A549 (cell line): ENCODE measurements around the gene ALCAM.

Source experiments
- CEBPB ChIP-seq, 2 experiments: fragments of >200 bp in 1 of 2; sonication (Bioruptor Twin) in 1 of 2; formaldehyde crosslinking in 1 of 2; IDR thresholded peaks; 2 replicates each; pipeline ENCODE4 v1.6.1; 2012 to 2016
- CHD2 ChIP-seq: fragments of 150-350 bp; IDR thresholded peaks from 2 replicates; pipeline ENCODE4 v1.6.1; 2014; ENCODE audit warnings: low read length; ENCODE audit not compliant: partially characterized antibody
- POLR2A ChIP-seq: IDR thresholded peaks from 2 replicates; pipeline ENCODE4 v1.6.1; 2012; ENCODE audit warnings: mild to moderate bottlenecking, low read length
- POLR2AphosphoS2 ChIP-seq: conservative IDR thresholded peaks from 2 replicates; pipeline ENCODE4 v1.6.1; 2012; ENCODE audit warnings: low read length, improper control_type of control experiment, inconsistent platforms
- RAD21 ChIP-seq, 2 experiments: fragments of >200 bp in 1 of 2; sonication (Bioruptor Twin) in 1 of 2; formaldehyde crosslinking in 1 of 2; IDR thresholded peaks in 1 of 2; conservative IDR thresholded peaks in 1 of 2; 2 replicates in 1 of 2; 3 replicates in 1 of 2; pipeline ENCODE4 v1.6.1; 2012 to 2018; ENCODE audit warnings: inconsistent platforms in 1 of 2
- SREBF2 ChIP-seq: fragments of 450-650 bp; IDR thresholded peaks from 2 replicates; pipeline ENCODE4 v1.6.1; 2014; ENCODE audit warnings: mild to moderate bottlenecking, moderate library complexity
- TF ChIP-seq, protein P1 (sequence below): fragments of >200 bp; sonication (Bioruptor Twin); formaldehyde crosslinking; IDR thresholded peaks from 3 replicates; pipeline ENCODE4 v1.5.1; 2016
- TF ChIP-seq, protein P2 (sequence below): fragments of >200 bp; sonication (Bioruptor Twin); formaldehyde crosslinking; IDR thresholded peaks from 3 replicates; pipeline ENCODE4 v1.6.1; 2016

DNA sequence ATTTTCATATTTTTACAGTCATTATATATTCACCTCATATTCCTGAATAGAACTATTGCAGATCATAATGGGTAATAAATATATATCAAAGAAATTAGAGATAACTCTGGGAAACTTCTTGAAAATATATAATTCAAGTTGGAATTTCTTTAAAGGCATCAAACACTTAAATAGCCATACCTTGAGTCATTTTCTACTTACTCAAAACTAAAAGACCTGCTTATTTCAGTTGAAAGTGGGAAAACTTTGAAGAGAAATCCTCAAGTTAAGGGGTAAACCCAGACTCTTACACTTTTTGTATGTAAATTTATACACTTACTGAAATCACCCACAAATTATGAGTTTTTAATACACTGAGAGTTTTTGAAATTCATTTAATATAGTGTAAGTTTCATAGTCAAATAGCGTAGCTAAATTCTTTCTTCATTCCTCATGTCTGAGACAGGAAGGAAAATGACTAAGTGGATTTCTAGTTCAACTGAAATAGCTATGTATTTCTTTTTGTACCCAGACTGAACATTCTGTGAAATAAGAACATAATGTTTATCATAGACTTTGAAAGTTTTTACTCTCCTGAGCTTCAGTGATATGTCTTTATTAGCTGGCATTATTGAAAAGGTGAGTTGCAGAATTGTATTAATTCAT is 4.6 kb upstream of the ALCAM start:
- TF ChIP-seq, protein P1, sequence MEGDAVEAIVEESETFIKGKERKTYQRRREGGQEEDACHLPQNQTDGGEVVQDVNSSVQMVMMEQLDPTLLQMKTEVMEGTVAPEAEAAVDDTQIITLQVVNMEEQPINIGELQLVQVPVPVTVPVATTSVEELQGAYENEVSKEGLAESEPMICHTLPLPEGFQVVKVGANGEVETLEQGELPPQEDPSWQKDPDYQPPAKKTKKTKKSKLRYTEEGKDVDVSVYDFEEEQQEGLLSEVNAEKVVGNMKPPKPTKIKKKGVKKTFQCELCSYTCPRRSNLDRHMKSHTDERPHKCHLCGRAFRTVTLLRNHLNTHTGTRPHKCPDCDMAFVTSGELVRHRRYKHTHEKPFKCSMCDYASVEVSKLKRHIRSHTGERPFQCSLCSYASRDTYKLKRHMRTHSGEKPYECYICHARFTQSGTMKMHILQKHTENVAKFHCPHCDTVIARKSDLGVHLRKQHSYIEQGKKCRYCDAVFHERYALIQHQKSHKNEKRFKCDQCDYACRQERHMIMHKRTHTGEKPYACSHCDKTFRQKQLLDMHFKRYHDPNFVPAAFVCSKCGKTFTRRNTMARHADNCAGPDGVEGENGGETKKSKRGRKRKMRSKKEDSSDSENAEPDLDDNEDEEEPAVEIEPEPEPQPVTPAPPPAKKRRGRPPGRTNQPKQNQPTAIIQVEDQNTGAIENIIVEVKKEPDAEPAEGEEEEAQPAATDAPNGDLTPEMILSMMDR, result no peak
- no peak for TF ChIP-seq CEBPB (IDR thresholded peaks at IDR 0.05)
- no peak for TF ChIP-seq SREBF2
- TF ChIP-seq POLR2AphosphoS2, result no peak
- TF ChIP-seq CHD2, result no peak
- TF ChIP-seq POLR2A, result no peak
- TF ChIP-seq RAD21 (conservative IDR thresholded peaks at IDR 0.05 in 1 of 2, IDR thresholded peaks at IDR 0.05 in 1 of 2), result no peak
- TF ChIP-seq, protein P2, sequence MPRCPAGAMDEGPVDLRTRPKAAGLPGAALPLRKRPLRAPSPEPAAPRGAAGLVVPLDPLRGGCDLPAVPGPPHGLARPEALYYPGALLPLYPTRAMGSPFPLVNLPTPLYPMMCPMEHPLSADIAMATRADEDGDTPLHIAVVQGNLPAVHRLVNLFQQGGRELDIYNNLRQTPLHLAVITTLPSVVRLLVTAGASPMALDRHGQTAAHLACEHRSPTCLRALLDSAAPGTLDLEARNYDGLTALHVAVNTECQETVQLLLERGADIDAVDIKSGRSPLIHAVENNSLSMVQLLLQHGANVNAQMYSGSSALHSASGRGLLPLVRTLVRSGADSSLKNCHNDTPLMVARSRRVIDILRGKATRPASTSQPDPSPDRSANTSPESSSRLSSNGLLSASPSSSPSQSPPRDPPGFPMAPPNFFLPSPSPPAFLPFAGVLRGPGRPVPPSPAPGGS, result no peak
